ENCODE results near the gene CLSTN3.

The CLSTN3 gene

DNA sequence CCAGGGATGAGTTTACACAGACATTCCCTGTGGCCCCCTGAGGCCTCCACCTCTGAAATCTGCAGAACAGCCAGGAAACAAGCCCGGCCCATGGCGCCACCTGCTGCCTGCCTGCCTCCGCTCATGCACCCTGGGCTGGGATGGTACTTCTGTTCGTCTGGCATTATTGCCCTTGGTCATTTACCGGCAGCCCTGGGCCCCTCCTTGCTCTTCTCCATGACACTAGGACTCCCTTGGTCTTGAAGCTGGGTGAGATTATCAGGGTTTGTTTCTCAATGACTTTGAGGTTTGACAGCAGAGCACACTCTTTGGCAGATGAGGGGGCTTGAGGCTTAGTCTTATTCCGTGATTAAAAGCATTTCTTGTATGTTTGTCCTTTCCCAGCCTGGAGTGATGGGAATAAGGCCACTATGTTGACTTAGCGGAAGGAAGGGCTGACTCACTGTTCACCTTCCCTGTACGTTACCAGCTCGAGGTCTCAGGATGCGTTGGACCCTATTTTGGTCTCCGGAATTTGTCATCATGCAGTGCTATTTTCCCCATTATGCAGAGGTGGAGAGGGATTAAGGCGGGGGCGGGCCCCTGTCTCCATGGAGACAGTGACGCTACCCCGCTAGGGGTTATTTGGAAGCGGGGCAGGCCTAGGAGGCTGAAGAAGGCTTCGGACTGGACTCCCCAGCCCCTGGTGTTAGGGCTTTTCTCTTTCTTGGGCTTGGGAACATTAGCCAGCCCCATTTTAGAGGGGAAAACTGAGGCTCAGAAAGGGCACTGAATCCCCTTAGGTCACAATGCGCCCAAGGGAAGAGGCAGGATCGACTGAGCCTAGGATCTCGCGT is 58.6 kb downstream of the CLSTN3 start:
- DNase-seq (ENCODE audit: low read depth in 1 of 2, low spot score in 1 of 2), result peak; percentile 25 to 31

DNA sequence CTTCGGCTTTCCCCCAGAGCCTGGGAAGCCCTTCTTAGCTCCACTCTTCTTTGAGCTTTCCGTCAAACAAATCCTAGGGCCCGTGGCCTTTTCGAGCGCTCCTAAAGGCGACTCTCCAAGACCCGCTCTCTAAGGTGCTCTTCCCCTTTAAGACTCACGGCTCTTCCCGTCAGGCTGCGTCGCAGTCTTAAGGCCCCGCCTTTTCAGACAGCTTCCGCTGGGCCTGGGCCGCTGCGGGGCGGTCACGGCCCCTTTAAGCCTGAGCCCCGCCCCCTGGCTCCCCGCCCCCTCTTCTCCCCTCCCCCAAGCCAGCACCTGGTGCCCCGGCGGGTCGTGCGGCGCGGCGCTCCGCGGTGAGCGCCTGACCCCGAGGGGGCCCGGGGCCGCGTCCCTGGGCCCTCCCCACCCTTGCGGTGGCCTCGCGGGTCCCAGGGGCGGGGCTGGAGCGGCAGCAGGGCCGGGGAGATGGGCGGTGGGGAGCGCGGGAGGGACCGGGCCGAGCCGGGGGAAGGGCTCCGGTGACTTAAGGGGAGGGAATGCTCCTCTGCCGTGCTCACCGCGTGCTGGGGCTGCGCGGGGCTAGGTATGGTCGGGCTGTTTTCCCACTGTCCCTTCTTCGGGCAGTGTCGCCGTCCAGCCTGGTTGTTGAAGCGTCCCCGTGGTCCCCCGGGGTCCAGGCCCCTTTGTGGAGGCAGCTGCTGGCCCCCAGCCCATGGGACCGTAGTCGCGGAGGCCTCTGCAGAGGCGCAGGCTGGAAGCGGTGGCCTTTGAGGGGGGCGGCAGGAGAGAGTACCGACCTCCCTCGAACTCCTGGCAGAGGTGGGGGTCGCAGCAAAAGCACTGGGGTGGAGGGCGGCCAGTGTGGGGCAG is 59.5 kb downstream of the CLSTN3 start, which contains the start of gene PEX5:
Gene PEX5, plus strand, starts transcription at position 289 of the 870 bp plus-strand sequence. CDS start 692 bp downstream, outside the sequence.
- DNase-seq (ENCODE audit: low read depth in 1 of 2, low spot score in 1 of 2), result peak; percentile 59 to 75

DNA sequence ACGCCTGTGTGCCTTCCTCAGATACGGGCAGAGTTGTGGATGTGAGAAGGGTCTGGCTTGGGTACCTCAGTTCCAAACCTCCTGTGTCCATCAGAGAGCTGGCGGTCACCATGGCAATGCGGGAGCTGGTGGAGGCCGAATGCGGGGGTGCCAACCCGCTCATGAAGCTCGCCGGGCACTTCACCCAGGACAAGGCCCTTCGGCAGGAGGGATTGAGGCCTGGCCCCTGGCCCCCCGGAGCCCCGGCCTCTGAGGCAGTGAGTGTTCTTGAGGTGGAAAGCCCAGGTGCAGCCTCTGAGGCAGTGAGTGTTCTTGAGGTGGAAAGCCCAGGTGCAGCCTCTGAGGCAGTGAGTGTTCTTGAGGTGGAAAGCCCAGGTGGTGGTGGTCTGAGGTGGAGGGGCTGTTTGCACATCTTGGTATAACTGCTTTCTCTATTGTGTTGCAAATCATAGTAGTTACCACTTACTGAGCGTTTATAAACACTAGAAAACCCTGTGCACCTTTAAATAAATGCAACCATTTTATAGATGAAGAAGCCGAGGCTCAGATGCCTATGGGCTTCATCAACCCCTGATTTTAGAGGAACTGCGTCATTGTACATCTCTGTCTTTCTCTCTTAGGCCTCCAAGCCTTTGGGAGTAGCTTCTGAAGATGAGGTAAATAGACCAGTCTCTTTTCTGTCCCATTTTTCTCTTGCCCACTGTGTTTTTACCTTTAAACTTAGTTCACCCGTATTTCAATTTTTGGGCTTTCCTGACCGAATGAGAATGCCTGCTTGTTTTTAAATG is 60.3 kb downstream of the CLSTN3 start:
- no peak for DNase-seq (ENCODE audit: low read depth in 1 of 2, low spot score in 1 of 2)

GRCh38 chr12:7193674-7194073 is 63.5 kb downstream of the CLSTN3 start:
- DNase-seq (ENCODE audit: low read depth in 1 of 2, low spot score in 1 of 2), result no peak

DNA sequence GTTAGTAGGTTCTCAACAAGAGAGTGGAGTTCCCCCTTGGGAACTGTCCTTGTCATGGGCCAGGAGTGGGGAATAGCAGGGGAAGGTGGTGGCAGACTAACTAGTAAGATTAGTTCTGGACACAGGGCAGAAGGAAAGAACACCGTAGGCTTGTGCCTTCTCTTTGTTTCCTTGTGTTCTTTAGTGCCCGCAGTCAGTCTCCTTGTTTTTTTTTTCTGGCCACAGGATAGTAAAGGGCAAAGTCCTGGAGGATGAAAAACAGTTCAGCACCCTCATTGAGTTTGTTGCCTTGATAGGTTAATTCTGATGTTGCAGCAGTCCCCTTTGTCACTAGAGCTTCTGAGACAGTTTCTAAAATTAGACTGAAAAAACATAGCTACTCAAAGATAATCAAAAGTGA is 67.7 kb downstream of the CLSTN3 start:
- DNase-seq (ENCODE audit: low read depth in 1 of 2, low spot score in 1 of 2), result no peak

- no peak for DNase-seq (ENCODE audit: low read depth in 1 of 2, low spot score in 1 of 2)
Observed at GRCh38 chr12:7203109-7203508, 72.9 kb downstream of the CLSTN3 start.

- DNase-seq (ENCODE audit: low read depth in 1 of 2, low spot score in 1 of 2), result no peak
Observed at GRCh38 chr12:7205091-7205490, 74.9 kb downstream of the CLSTN3 start.

- no peak for DNase-seq (ENCODE audit: low read depth in 1 of 2, low spot score in 1 of 2)
Observed at GRCh38 chr12:7206691-7207090, 76.5 kb downstream of the CLSTN3 start.

- DNase-seq (ENCODE audit: low read depth in 1 of 2, low spot score in 1 of 2), result no peak
Observed at GRCh38 chr12:7207866-7208625, 77.9 kb downstream of the CLSTN3 start.

Measured in activated T-helper 1 cell treated with anti-CD3 and anti-CD28 coated beads, Interleukin-2, amount 50 U/mL, for 16 hours (primary cell).